GM12892 (cell line): ENCODE data around the gene TFEB.

Source experiments
- POLR2A ChIP-seq: IDR thresholded peaks from 2 replicates; pipeline ENCODE4 v1.6.1; 2011; ENCODE audit warnings: low read depth, low read length, control low read depth
- POLR2AphosphoS5 ChIP-seq: IDR thresholded peaks from 2 replicates; pipeline ENCODE4 v1.6.1; 2011; ENCODE audit warnings: low read depth, low read length, control low read depth
- TAF1 ChIP-seq: IDR thresholded peaks from 2 replicates; pipeline ENCODE4 v1.6.1; 2011; ENCODE audit warnings: low read depth, mild to moderate bottlenecking, control low read depth, low read length, borderline replicate concordance

DNA sequence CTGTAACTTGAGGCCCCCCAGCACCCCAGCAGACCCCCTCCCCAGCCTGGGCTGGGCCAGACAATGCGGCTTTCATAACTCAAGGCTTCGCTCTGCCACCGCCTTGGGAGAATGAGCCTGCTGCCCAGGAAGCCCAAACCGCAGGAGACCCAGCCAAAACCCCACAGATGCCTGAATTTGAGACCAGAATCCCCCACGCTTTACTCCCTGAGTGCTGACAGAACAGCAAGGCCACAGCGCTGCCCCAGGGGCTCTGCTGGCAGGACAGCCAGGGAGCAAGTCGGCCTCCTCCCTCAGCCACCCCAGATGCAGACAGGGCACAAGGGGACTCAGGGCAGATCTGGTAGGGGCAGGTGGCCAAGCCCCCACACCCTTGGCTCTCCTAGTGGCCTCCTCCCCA, 95.0 kb downstream of the TFEB start:
- no peak for TF ChIP-seq POLR2A
- no peak for TF ChIP-seq TAF1
- TF ChIP-seq POLR2AphosphoS5, result no peak
